Esophagus muscularis mucosa (tissue), 4 donors: ENCODE measurements around the gene XPNPEP2. TPM values are rescaled to one million over a fixed set of nuclear protein-coding genes. Genes with fewer than 3 reads are reported as not detected.

Experiments
- DNase-seq: peaks from one replicate; pipeline ENCODE4 v3.0.0-alpha.2; 2017; ENCODE audit errors: extremely low spot score
- H3K27ac ChIP-seq, 4 donors: fragments of 200-600 bp; sonication (generic); replicated peaks in 1 of 4; 1 replicate in 3 of 4; 2 replicates in 1 of 4; pipeline ENCODE4 v1.5.1; 2016 to 2019; ENCODE audit warnings: mild to moderate bottlenecking in 1 of 4
- H3K27me3 ChIP-seq, 4 donors: fragments of 200-600 bp; sonication (generic); one replicate each; pipeline versions ENCODE4 v1.5.1 to v1.6.0; 2016 to 2019
- H3K36me3 ChIP-seq, 4 donors: fragments of 200-600 bp; sonication (generic); one replicate each; pipeline ENCODE4 v1.5.1; 2016 to 2019
- H3K4me1 ChIP-seq, 4 donors: fragments of 200-600 bp; sonication (generic); one replicate each; pipeline ENCODE4 v1.5.1; 2016 to 2019
- H3K4me3 ChIP-seq, 4 donors: fragments of 200-600 bp; sonication (generic); 1 replicate in 2 of 4; 2 replicates in 2 of 4; pipeline ENCODE4 v1.5.1; 2016 to 2019; ENCODE audit warnings: mild to moderate bottlenecking in 4 of 4, moderate library complexity in 1 of 4
- H3K9me3 ChIP-seq, 4 donors: fragments of 200-600 bp; sonication (generic); 1 replicate in 3 of 4; 2 replicates in 1 of 4; pipeline ENCODE4 v1.5.1; 2016 to 2019
- EP300 ChIP-seq: sonication (generic); formaldehyde crosslinking; IDR thresholded peaks from one replicate; pipeline ENCODE4 v1.6.1; 2017; ENCODE audit warnings: antibody characterized with exemption
- POLR2A ChIP-seq: fragments of 450-650 bp; IDR thresholded peaks from one replicate; pipeline ENCODE4 v1.6.1; 2017; ENCODE audit warnings: antibody characterized with exemption, moderate library complexity, mild to moderate bottlenecking, low read depth
- POLR2AphosphoS5 ChIP-seq, 2 donors: sonication (generic); formaldehyde crosslinking; IDR thresholded peaks; one replicate each; pipeline ENCODE4 v1.6.1; 2017; ENCODE audit warnings: antibody characterized with exemption in 2 of 2
- WGBS: methylation state at CpG from one replicate; pipeline ENCODE4 v1.1.5; 2018; 5-methylcytosine and 5-hydroxymethylcytosine counted together
- intact Hi-C: fragments of 100-400 bp; cut with DNase I; formaldehyde crosslinking; loops from one replicate; pipeline ENCODE4 v1.15.1; 2023
- total RNA-seq, 4 donors: library from RNA; depleted of rRNA; stranded (reverse); fragments of >200 nt; gene quantifications; one replicate each; pipeline versions ENCODE4 v1.1.0 to v1.2.1, GENCODE V29; 2016
- TF ChIP-seq, protein P1 (sequence below), 3 experiments: fragments of 200-600 bp in 2 of 3; fragments of 450-650 bp in 1 of 3; sonication (generic) in 2 of 3; IDR thresholded peaks; one replicate each; pipeline ENCODE4 v1.5.1; 2017 to 2019; ENCODE audit warnings: antibody characterized with exemption in 3 of 3, mild to moderate bottlenecking in 2 of 3, moderate library complexity in 1 of 3

XPNPEP2 gene
- total RNA-seq, 4 donors from 2014 or later, result 3.3 to 14.4 (median 5.0) TPM

DNA sequence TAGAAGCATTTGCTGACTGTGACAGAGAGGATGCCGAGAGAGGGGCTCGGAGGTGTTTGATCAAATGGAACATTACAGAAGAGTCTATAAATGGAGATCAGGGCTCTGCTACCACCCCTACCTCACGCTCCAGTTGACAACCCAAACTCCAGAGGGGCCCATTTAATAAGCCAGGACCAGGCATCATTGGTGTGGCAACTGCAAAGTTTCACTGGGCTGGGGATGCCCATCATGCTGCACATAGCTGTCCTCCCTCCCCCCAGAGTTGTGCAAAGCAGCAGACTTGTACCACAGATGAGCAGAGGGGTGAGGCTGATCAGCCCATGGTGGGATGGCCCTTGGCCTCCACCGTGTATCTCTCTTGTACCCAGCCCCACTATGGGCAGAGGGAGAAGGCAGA is 38.2 kb upstream of the XPNPEP2 start:
- intact Hi-C loops, result no loop called here
- 74% methylated on average over 4 of the region's 4 CpGs for WGBS
- no peak for DNase-seq
- no peaks in the 10 kb centered on the region for H3K36me3 ChIP-seq
- peaks cover 0 to 7% (median 0%) of the 10 kb centered on the region in 4 donors for H3K4me1 ChIP-seq
- H3K27ac ChIP-seq, result no peak overlapping the region
- H3K9me3 ChIP-seq, result no peaks in the 10 kb centered on the region
- TF ChIP-seq EP300 (no peak), POLR2A (no peak), POLR2AphosphoS5 (IDR thresholded peaks at IDR 0.05) (no peak)
- TF ChIP-seq, protein P1, sequence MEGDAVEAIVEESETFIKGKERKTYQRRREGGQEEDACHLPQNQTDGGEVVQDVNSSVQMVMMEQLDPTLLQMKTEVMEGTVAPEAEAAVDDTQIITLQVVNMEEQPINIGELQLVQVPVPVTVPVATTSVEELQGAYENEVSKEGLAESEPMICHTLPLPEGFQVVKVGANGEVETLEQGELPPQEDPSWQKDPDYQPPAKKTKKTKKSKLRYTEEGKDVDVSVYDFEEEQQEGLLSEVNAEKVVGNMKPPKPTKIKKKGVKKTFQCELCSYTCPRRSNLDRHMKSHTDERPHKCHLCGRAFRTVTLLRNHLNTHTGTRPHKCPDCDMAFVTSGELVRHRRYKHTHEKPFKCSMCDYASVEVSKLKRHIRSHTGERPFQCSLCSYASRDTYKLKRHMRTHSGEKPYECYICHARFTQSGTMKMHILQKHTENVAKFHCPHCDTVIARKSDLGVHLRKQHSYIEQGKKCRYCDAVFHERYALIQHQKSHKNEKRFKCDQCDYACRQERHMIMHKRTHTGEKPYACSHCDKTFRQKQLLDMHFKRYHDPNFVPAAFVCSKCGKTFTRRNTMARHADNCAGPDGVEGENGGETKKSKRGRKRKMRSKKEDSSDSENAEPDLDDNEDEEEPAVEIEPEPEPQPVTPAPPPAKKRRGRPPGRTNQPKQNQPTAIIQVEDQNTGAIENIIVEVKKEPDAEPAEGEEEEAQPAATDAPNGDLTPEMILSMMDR (IDR thresholded peaks at IDR 0.05), result no peak
- no peaks in the 10 kb centered on the region for H3K27me3 ChIP-seq
- no peak overlapping the region for H3K4me3 ChIP-seq

DNA sequence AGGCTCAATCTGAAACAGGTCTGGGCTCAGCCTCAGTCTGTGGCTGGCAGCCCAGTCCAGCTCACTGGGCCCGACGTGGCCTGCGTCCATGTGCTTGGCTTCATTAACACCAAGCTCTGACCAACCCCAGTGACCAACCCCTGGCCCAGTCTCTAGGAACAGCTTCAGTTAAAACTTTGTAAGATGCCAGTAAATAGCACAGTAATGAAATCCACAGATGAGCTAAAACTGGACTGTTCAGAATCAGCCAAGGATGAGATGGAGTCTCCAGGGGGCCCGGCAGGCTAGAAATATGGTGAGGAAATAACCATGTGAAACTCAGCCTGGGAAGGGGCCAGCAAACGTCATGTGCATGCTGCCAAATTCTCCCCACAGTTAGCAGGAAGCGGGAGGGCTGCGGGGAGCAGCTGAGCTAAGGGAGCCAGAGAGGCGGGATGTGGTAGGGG is 37.1 kb upstream of the XPNPEP2 start:
- peak; percentile 92 for DNase-seq
- Histone ChIP-seq H3K36me3 (no peaks in the 10 kb centered on the region), H3K27ac (peak overlapping the region in 2 of 4 donors; percentile 38 to 44), H3K9me3 (no peaks in the 10 kb centered on the region), H3K4me1 (peaks cover 0 to 7% (median 0%) of the 10 kb centered on the region in 4 donors), H3K27me3 (no peaks in the 10 kb centered on the region), H3K4me3 (no peak overlapping the region)
- TF ChIP-seq, protein P1 (IDR thresholded peaks at IDR 0.05), result no peak
- TF ChIP-seq POLR2AphosphoS5 (IDR thresholded peaks at IDR 0.05), result peak in 1 of 2 donors; percentile 30
- whole genome bisulfite sequencing, result 55% methylated on average over 5 of the region's 8 CpGs
- intact Hi-C loops, result no loop called here

DNA sequence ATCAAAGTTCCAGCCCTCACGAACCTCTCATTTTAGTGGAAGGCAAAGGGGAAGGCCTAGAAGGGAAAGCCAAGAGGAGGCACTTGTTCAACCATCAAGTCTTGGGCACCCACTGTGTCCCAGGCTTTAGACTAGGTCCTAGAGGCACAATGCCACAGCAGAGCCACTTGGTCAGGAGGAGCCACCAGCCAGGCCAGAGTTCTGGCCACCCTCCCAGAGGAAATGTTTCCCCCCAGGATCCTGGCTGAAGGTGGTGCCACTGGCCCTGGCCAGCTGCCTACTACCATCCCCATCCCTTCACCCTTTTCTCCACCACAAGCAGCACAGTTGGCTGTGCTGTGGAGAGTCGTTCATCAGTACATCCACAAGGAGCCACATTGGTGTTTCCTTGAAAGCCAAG is 34.3 kb upstream of the XPNPEP2 start:
- no peaks in the 10 kb centered on the region for H3K27me3 ChIP-seq
- no peak for DNase-seq
- 64% methylated on average over 2 of the region's 2 CpGs for WGBS
- H3K27ac ChIP-seq, result no peak overlapping the region
- no peaks in the 10 kb centered on the region for H3K36me3 ChIP-seq
- H3K9me3 ChIP-seq, result no peaks in the 10 kb centered on the region
- TF ChIP-seq EP300 (no peak), POLR2A (no peak), POLR2AphosphoS5 (IDR thresholded peaks at IDR 0.05) (no peak)
- TF ChIP-seq, protein P1 (IDR thresholded peaks at IDR 0.05), result no peak
- peaks cover 0 to 7% (median 0%) of the 10 kb centered on the region in 4 donors for H3K4me1 ChIP-seq
- intact Hi-C loops, result no loop called here
- no peak overlapping the region for H3K4me3 ChIP-seq

DNA sequence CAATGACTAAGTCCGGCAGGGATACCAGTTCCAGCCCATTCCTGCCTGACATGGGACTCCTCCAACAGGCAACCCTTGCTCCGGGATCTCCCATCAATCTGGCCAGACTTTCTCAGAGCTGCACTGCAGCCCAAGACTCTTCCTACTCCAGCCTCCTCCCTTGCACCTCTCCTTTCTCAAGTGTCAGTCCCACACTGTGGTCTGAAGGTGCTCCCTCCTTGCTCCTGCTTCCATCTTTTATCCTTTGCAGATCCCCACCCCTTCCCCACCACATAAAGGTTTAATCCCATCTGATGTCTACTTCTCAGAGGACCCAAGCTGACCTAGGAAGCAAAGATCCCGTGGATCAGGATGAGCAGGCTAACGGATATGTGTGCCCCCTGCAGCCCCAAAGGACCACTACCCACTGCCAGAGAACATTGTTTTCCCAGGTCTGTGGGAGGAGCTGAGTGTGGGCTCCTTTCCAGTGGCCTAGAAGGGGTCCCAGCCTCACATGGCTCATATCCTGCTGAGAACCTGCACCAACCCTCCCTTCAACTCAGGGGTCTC is 33.3 kb upstream of the XPNPEP2 start:
- no peak for TF ChIP-seq POLR2A
- TF ChIP-seq, protein P1 (IDR thresholded peaks at IDR 0.05), result no peak
- TF ChIP-seq POLR2AphosphoS5 (IDR thresholded peaks at IDR 0.05), result no peak
- no peak for TF ChIP-seq EP300
- Histone ChIP-seq H3K27me3 (no peaks in the 10 kb centered on the region), H3K36me3 (no peaks in the 10 kb centered on the region), H3K4me3 (no peak overlapping the region), H3K9me3 (no peaks in the 10 kb centered on the region), H3K27ac (no peak overlapping the region), H3K4me1 (peaks cover 0 to 7% (median 0%) of the 10 kb centered on the region in 4 donors)
- intact Hi-C loops, result no loop called here
- no peak for DNase-seq
- 88% methylated on average over 4 of the region's 4 CpGs for WGBS

DNA sequence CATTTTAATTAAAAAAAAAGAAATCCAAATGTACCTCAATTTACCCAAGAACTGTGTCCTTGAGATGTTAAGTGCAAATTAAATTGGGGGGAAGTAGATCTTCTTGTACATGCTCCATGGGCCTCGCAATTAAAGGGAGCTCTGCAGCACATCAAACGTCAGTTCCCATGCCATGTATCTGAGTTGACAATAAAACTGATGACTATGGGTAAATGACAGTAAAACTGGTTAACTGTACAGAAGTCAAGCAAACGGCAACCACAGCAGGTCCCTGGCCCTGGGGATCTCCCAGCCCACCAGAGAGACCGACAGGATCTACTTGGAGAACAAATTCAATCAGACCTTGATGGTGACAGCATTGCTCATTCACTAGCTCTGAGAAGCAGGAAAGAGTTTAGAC is 32.8 kb upstream of the XPNPEP2 start:
- Histone ChIP-seq H3K27me3 (no peaks in the 10 kb centered on the region), H3K4me1 (peaks cover 0 to 6% (median 0%) of the 10 kb centered on the region in 4 donors), H3K36me3 (no peaks in the 10 kb centered on the region), H3K4me3 (no peak overlapping the region), H3K27ac (no peak overlapping the region), H3K9me3 (no peaks in the 10 kb centered on the region)
- DNase-seq, result no peak
- TF ChIP-seq POLR2A (no peak), POLR2AphosphoS5 (IDR thresholded peaks at IDR 0.05) (no peak), EP300 (no peak)
- TF ChIP-seq, protein P1 (IDR thresholded peaks at IDR 0.05), result no peak
- 57% methylated on average over 3 of the region's 4 CpGs for WGBS
- intact Hi-C loops, result no loop called here
